K562 (cell line): Measurements from ENCODE around the gene SLC7A14.

ENCODE experiments used
- CTCF ChIP-seq, 3 experiments: IDR thresholded peaks in 2 of 3; conservative IDR thresholded peaks in 1 of 3; 2 replicates each; pipeline ENCODE4 v1.5.1; 2011 to 2012; ENCODE audit warnings: low read length in 3 of 3, mild to moderate bottlenecking in 3 of 3, control low read depth in 2 of 3, improper control_type of control experiment in 1 of 3, inconsistent platforms in 1 of 3, low read depth in 1 of 3, mixed read lengths in 1 of 3, moderate library complexity in 1 of 3; ENCODE audit not compliant: insufficient read depth in 2 of 3
- EZH2 ChIP-seq: IDR thresholded peaks from 2 replicates; pipeline ENCODE4 v1.6.1; 2012; ENCODE audit warnings: low read depth, mild to moderate bottlenecking, inconsistent platforms, low read length, borderline replicate concordance
- TAF15 ChIP-seq: fragments of 200-400 bp; formaldehyde crosslinking; IDR thresholded peaks from 2 replicates; pipeline ENCODE4 v1.6.1; 2017; ENCODE audit warnings: mild to moderate bottlenecking, low read depth, low read length, moderate library complexity

GRCh38 chr3:170500462-170500861 lies 85.4 kb downstream of the SLC7A14 start:
- no peak for TF ChIP-seq CTCF (IDR thresholded peaks at IDR 0.05 in 2 of 3, conservative IDR thresholded peaks at IDR 0.05 in 1 of 3; ENCODE audit: insufficient read depth in 2 of 3, low read depth in 1 of 3, low read length in 3 of 3)
- TF ChIP-seq TAF15: no peak
- TF ChIP-seq EZH2: no peak
